ENCODE results near the gene PPHLN1.
"Not testable (repeated sequence)": the region's sequence is repeated elsewhere in the genome, so short reads cannot be mapped to it uniquely, and the experiment has no call there.

Gene PPHLN1

DNA sequence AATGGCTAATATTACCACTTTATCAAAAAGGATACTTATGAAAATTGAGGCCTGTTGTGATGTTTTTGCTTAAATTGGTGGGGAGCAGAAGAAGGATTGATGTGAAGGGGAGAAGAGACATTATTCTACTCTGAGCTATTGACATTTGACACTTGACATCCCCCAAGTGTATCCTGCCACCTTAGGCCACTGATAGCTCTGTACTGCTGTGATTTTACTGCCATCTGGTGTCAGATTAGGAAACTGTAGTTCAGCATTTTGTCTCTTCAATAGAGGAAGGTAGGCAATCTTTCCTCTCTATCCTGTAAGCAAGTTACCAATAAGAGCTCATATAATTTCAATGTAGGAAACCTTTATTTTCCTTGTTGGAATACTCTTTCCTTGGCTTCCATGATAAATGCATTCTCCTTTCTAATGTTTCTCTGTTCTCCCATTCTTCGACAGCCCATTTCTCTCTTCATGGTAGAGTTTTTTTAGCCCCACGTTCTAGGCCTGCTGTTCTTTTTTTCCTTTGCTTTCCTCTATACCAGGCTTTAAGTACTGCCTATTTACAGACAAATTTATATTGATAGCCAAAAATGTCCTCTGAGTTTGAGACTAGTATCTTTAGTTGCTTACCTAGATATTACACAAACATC lies 46.3 kb downstream of the PPHLN1 start:
- peak; percentile 40 for DNase-seq (ENCODE audit: low spot score)

DNA sequence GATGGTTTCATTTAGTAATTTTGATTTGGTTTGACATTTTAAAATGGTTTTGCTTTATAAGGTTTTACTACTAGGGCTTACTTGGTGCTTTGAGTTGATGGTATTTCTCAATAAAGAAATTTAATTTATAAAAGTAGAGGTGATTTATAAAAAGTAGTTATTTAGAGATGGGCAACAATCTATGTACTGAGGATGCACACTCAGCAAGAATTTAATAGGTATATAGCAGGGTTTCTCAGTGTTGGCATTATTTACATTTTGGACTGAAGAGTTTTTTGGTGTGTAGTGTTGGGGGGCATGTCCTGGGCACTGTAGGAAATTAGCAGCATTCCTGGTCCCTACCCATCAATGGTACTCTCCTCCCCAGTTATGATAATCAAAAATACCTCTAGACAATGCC lies 47.7 kb downstream of the PPHLN1 start:
- DNase-seq (ENCODE audit: low spot score) = no peak

DNA sequence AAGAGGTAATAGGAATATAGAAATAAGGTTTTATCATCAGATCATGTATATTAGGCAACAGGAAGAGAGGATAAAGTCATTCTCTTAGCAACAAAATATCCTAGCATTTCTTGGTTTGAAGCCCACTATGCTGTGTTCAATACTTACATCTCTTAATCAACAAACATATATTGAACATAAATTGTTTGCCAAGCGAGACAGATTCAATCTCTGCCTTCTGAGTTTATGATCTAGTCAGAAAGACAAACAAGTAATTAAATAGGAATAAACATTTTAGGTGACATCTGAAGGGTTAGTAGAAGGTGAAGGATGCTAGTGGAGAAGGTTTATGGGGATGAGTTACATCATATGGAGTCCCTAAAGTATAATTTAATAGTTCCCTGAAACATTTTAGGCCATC lies 54.8 kb downstream of the PPHLN1 start:
- no peak for DNase-seq (ENCODE audit: low spot score)

DNA sequence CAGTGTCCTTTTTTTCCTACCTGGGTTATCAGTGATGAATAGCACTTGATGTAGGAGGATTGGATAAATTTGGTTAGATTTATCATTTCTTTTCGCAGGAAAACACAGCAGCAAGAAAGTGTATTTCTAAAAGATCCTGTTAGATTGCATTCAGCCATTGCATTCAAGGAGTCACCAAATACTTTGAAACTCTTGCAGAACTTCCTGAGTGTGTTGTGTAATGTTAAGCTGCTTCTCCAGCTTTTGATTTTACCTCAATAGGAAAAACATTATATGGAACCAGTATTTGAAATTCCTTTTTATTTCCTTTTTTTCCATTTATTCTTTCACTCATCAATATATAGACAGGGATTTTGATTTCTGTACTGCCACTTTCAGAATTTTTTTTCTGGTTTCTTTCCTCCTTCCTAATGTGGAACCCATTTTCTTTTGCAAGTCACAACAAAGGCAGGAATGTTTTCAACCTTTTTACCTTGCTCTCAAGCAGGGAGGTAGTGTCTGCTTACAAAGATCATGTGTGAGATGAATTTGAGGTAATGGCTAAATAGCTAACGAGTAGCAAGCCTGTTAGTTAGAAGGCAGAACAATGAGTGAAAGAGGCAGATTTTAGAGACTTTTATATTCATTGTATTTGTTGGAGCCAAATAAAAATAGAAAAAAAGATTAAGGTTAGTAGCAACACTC lies 56.2 kb downstream of the PPHLN1 start:
- peak; percentile 7 for DNase-seq (ENCODE audit: low spot score)

DNA sequence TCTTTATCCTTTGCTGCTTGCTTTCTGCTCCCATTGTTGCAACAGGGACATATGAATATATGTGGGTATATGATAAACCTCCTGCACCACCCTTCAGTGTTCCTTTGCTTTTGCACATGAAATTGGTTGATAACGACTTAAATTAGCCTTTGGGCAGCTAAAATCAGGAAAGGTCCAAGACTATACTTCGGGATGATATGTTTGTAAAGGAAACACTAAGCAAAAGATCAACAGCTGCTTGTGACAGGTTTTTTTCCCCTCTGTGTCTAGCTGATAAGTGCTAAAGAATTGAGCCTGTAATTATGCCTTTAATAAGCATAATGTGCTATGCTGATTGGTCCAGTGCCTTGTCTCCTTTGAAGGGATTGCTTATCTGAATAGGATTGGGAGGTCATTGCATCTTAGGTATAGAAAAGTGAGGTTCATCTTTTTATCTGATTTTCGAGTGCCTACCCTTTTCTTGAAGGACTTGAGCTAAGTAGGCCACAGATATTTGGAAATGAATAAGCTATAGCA lies 59.4 kb downstream of the PPHLN1 start:
- no peak for DNase-seq (ENCODE audit: low spot score)

DNA sequence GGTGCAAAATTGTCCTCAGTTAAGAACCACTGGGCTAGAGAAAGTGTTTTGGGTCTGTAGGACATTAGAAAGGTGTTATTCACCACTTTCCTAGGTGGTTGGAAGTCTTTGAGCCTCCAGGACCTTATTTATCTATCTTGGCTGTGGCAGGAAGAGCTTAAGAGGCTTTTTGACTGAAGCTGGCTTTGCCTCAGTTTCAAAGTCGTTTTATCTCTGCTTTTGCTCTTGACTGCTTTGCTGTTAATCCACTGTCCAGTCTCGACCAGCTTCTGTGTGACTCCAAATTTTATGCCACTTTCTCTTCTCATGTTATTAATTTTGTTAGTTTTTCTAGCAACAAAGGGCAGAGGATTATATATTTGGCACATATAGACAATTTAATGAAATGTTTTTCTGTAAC lies 60.3 kb downstream of the PPHLN1 start:
- no peak for DNase-seq (ENCODE audit: low spot score)

DNA sequence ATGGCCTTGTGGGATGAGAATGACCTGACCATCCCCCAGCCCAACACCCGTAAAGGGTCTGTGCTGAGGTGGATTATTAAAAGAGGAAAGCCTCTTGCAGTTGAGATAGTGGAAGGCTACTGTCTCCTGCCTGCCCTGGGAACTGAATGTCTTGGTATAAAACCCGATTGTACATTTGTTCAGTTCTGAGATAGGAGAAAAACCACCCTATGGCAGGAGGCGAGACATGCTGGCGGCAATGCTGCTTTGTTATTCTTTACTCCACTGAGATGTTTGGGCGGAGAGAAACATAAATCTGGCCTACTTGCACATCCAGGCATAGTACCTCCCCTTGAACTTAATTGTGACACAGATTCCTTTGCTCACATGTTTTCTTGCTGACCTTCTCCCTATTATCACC lies 62.1 kb downstream of the PPHLN1 start:
- not testable (repeated sequence) for DNase-seq (ENCODE audit: low spot score)

DNA sequence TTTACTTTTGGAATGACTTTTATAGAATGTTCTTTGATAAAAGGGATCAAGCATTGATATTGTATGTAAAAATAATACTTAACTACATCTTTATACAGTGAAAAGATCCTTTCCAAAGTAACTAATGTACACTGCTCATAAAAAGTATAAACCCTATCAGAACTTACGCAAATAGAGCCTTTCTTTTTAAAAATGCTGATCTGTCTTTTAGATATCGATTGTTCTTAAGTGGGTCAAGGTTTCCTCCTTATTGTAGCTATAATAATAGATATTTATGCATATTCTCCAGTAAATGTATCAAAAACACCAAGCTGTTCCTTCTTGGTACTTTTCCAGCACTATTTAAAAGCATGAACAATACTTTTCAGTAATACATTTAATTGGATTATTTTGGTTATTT lies 68.5 kb downstream of the PPHLN1 start:
- no peak for DNase-seq (ENCODE audit: low spot score)

DNA sequence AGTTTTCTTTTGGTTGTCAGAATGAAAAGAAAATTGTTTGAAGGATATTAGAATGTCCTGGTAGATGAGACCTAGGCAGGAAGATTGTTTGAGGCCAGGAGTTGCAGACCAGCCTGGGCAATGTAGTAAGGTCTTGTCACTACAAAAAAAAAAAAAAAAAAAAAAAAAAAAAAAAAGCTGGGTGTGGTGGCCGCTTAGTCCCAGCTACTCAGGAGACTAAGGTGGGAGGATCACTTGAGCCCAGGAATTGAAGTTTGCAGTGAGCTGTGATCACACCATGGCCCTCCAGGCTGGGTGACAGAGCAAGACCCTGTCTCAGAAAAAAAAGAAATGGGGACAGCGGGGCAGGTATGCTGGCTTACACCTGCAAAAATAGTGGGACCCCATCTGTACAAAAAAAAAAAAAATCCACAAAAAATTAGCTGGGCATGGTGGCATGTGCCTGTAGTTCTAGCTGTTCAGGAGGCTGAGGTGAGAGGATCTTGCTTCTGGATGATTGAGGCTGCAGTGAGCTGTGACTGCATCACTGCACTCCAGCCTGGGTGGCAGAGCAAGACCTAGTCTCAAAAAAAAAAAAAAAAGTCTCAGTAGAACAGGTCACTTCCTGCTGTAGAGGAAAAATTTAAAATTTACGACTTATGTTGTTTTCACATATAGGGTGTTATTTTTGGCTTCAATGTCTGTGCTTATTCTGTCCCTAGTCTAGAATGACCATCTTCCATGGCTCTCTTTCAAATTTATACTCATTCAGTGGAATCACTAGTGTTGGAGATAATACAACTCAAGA lies 70.7 kb downstream of the PPHLN1 start:
- no peak for DNase-seq (ENCODE audit: low spot score)

DNA sequence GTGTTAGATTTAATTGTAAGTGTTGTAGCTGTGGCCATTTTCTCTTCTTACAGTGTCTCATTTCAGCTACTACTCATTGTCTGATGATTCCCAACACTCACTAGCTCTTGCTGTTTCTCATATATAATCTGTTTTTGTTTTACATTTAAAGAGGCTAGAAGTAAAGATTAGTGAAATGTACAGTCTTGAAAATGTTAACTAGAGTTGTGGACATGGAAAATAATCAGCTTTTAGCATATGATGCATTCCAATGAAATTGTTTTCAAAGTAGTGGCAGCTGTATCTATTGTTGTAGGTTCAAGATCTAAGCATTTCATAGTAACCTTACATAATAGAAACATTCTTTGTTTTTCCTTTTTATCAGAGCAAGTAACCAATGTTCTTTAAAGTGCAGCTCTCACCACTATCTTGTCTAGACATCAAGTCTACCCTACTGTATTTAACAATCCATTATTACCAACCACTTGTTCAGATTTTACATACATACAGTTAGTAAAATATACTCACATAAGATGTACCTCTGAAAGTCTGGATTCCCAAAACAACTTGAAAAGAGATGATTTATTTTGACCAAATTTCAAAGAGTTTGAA lies 76.9 kb downstream of the PPHLN1 start:
- no peak for DNase-seq (ENCODE audit: low spot score)

DNA sequence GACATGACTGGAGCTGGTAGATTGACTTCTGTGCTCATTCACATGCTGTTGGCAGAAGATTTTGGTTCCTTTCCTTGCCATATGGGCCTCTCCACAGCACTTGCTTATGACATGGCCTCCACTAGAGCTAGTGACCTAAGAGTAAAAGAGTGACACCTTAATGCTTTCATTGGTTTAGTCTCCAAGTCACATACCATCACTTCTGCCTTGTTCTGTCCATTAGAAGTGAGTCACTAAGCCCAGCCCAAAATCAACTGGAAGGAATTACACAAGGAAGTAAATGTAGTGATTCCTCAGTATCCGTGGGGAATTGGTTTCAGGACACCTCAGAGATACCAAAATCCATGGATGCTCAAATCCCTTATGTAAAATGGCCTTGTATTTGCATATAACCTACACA lies 81.3 kb downstream of the PPHLN1 start:
- DNase-seq (ENCODE audit: low spot score) = peak; percentile 3

DNA sequence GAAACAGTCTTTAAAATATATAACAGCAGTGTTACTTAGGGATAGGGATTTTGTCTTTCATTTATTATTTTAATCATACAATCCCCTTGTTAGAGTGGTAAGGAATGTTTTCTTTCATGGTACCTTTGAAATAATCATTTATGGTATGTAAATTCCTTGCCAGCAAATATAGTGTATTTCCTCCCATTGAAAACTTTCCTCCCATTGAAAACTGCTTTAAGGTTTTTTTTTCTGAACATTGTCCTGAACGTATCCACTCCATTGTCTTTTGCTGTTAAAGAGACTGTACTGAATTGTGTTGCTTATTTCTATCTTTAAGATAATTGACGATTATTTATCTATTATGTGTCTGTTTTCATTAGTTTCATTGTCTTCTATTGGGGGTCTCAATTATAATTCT lies 83.5 kb downstream of the PPHLN1 start:
- no peak for DNase-seq (ENCODE audit: low spot score)

DNA sequence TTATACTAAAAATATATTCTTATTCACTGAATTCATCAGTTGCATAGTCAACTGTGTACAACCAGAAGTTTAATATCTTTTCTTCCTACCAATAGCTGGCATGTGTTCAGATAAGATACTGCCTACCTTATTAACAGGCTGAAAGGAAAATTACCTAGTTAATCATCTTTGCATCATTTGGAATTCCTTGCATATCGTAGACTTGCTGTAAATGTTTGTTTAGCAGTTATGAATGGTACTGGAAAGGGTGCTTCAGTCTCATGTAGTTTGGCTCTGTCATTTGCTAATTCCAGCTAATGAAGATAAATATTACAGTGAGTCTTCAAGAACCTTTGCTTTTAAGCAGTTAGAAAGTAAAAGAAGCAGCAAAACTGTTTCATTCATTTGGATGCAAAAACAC lies 84.4 kb downstream of the PPHLN1 start:
- no peak for DNase-seq (ENCODE audit: low spot score)

DNA sequence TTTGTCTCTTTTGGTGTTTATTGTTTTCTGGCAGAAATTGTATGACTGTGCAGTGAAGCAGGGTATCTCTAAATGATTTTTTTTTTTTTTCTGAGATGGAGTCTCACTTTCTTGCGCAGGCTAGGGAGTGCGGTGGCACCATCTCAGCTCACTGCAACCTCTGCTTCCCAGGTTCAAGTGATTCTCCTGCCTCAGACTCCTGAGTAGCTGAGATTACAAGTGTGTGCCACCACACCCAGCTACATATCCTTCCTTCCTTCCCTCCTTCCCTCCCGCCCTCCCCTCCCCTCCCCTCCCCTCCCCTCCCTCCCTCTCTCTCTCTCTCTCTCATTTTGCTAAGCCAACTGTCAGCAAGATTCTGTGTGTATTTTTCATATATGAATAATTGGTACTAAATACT lies 94.4 kb downstream of the PPHLN1 start:
- DNase-seq (ENCODE audit: low spot score) = no peak

DNA sequence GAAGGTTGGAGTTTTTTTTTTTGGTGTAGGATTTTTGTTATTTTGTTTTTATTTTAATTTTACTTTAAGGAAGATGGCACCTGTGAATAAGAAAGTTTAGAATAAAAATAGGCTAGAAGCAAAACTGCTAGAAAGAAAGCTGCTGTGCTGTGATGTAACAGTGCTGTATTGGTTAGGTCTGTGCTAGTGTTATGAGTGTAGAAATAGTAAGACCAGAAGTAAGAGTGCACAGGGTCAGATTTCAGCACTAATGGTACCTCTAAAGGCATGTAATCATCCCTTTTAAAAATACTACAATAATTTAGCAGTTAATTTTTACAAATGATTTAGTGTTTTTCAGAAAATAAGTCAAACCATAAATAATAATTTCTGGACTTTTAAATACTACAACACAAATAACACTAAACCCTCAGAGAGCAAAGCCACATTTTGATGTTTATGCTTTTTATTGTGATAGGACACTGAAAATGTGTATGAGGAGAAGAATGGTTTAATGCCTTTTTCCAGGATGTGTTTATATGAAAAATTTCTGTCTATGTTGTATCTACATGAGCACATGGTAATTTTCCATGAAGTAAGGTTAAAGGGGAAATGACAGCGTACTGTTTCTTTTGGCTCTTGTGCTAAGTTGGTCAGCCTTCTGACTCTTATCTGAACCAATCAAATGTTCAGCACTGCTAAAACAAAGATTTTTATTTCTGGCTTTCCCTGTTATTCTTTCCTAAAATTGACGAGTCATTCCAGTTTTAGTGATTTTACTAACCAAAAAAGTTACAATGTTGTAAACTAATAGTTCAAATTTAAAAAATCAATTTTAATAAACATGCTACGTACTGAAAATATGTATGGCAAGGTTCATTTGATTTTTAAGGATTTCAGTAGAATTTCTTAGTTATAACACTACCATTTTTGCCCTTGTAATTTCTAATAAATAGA lies 96.1 kb downstream of the PPHLN1 start:
- peak; percentile 40 for DNase-seq (ENCODE audit: low spot score)

DNA sequence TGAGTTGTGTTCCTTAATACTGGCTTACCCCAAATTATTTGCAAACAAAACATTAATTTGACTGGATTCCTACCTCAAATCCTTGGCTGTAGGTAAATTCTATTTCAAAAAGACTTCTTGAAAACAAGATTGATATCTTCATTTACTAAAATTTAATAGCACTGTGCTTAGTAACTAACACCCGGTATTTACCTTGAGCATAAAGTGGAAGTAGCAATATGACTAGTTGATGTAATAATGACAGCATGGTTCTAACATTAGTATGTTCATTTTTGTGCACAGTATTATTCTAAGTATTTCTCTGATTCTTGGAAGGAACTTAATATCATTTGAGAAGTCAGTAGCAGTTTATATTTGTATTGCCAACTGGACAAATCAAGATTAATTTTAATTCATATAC lies 96.8 kb downstream of the PPHLN1 start:
- no peak for DNase-seq (ENCODE audit: low spot score)

DNA sequence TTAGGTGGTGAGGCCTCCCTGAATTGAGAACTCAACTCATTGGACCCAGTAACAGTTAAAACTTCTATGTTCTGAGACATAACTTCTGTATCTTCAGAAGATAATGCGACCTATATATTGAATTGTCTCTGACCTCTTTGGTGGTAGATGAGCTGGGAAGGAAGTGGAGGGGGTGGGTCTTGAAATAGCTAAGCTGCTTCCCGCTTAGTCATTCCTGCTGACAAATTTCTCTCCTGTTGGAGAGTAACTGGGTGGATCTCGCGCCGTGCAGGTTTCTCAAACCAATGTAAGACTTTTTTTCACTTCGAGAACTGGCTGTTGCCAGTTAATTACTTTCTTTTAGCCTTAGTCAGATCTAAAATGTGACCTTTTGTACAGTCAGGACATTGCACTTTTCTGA lies 100.8 kb downstream of the PPHLN1 start:
- DNase-seq (ENCODE audit: low spot score) = no peak

DNA sequence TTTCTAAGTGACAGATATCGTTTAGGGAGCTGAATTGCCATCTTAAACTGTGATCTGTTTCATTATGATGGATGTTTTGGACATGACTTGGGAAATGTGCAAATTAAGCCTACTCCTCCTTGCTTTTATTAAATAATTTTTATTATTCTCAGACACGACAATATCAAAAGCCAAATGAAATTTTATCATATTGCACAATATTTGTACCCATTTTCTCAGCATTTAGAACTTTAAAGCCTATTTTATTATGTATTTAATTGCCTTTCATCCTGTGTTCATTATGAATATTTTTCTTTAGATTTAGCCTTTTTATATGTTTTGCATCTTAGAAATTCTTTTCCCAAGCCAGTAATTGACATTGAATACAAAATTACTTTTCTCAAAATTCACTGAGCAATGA lies 102.9 kb downstream of the PPHLN1 start:
- DNase-seq (ENCODE audit: low spot score) = no peak

DNA sequence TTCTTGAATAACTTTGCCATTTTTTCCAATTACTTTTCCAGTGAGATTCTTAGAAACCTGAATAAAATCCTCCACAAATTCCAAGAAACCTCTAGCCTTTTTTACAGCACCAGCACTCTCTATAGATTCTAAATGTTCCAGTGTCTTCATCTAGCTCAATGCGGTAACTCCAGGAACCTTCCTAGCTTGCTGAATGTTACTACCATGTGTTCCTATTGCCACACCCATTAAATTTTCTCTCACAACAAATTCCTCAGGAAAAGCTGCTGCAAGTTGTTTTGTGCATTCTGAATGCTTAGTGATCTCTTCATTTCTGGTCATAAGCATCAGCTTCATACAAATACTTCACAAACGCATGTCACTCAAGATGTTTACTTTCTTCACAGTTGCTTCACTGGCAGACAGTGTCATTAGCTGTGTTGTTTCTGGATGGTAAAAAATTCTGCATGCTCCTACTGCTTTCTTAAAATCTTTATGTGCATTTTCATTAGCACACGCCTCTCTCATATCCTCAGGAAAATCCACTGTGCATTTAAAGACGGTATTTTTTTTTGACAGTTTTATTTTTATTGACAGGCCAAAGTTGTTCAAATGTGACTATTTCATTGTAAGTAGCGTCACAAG lies 106.7 kb downstream of the PPHLN1 start:
- DNase-seq (ENCODE audit: low spot score) = no peak

DNA sequence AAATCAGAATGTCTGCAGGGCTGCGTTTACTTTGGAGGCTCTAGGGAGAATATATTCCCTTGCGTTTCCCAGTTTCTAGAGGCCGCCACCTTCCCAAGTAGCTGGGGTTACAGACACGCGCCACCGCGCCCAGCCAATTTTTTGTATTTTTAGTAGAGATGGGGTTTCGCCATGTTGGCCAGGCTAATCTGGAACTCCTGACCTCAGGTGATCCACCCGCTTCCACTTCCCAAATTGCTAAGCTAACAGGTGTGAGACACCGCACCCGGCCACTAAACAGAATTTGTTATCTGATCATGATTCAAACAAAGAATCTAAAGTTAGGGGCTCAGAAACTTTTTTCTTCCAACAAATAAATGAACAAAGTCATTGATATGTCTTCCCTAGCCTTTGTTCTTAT lies 114.6 kb downstream of the PPHLN1 start:
- DNase-seq (ENCODE audit: low spot score) = no peak

DNA sequence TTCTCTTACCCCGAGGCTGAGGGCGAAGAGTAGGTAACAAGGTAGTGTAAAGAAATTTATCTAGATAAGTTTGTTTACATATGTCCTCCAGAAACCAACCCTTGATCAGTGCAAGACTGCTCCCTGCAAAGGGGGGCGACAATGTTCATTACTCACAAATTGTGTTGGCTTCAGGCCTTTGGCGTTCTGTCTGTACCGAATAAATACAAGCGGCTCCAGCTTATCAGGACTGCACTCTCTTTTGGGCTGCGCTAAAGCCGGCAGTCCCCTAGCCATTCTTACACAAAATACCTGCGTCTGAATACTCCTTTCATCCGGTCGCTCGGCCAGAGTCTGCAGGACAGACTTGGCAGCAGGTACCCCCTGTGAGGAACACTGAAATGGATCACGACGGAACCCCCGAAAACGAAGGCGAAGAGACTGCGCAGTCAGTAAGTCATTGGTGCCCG lies 116.4 kb downstream of the PPHLN1 start:
- DNase-seq (ENCODE audit: low spot score) = no peak
